ENCODE measurements around the gene COL8A2.

- TF ChIP-seq POLR2A (IDR thresholded peaks at IDR 0.05) (no peak), CTCF (IDR thresholded peaks at IDR 0.05) (no peak)
Observed at GRCh38 chr1:36119456-36119855, 5.6 kb downstream of the COL8A2 start.

Data from prostate gland (tissue), 2 donors.